ENCODE results near the gene SDR39U1.
A peak's percentile ranks its signal among the peaks of the same experiment; 100 is the strongest.

SDR39U1 gene

DNA sequence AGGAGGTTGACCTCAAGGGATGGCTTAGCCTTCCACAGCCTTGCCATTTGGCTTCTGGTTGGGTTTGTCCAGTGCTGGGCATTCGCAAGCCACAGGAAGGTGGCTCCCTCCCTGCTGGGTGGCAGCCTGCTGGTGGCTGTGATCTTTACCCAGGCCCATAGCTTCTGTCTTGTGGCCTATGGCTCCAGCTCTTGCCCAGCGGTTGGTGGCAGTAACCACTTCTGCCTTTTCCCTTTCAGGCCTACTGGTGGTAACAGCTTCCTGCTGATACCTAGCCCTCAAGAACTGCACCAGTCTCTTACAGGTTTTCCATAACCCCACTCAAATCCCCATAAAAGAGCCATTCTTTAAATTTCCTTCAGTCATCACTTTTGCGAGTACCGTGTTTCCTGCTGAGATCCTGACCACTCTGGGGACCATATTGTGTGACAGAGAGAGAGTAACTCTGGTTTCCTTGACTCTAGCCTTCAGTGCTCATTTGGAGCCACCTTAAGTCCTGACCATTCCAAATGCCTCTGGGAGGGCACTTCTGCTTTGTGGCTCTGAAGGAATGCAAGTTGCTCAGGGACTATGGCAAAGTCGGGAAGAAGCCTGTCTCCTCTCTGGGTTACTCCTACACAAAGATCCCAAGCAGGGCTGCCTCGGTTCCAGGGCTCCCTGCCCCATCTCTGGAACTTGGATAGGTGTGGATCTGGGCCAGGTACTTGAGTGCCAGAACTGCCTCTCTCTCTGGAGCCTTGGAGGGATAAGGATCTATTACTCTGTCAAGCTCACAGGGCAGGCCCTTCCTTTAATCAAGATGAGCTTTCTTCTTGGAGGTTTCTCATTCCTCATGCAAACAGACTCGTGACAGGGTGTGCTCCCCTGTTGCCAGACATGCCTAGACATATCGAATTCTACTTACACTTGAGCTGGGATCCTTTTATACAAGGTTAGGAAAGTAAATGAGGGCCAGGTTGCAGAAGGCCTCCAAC lies 46.7 kb downstream of the SDR39U1 start:
- in situ Hi-C loops (cut with HindIII; ENCODE audit: low sequenced_read_pairs), result no loop called here
- no peak overlapping the region for H3K4me3 ChIP-seq (ENCODE audit: low read depth, low read length)
- TF ChIP-seq CTCF (IDR thresholded peaks at IDR 0.05; ENCODE audit: low read depth, low read length), result no peak
- DNase-seq (ENCODE audit: low read depth, low spot score), result no peak

DNA sequence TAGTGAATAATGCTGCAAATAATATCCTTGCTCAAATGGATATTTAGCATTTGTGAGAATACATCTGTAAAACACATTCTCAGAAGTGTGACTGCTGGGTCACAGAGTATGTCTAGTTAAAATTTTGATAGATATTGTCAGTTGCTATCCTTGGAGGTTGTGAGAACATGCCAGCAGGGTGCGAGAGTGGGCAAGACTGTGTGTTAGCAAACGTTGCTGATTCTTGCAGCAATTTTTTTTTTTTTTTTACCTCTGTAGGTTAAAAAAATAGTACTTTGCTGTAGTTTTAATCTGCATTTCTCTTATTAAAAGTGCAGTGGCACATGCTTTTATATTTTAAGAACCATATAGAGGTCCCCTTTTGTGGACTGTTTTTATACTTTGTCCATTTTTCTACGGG lies 48.3 kb downstream of the SDR39U1 start:
- DNase-seq (ENCODE audit: low read depth, low spot score), result no peak
- in situ Hi-C loops (cut with HindIII; ENCODE audit: low sequenced_read_pairs), result no loop called here
- TF ChIP-seq CTCF (IDR thresholded peaks at IDR 0.05; ENCODE audit: low read depth, low read length), result no peak
- H3K4me3 ChIP-seq (ENCODE audit: low read depth, low read length), result no peak overlapping the region

- peak; percentile 65 for DNase-seq (ENCODE audit: low read depth, low spot score)
- TF ChIP-seq CTCF (IDR thresholded peaks at IDR 0.05; ENCODE audit: low read depth, low read length), result peak; percentile 33
- H3K4me3 ChIP-seq (ENCODE audit: low read depth, low read length), result no peak overlapping the region
- in situ Hi-C loops (cut with HindIII; ENCODE audit: low sequenced_read_pairs), result no loop called here
Observed at GRCh38 chr14:24392325-24393091, 50.1 kb downstream of the SDR39U1 start.

DNA sequence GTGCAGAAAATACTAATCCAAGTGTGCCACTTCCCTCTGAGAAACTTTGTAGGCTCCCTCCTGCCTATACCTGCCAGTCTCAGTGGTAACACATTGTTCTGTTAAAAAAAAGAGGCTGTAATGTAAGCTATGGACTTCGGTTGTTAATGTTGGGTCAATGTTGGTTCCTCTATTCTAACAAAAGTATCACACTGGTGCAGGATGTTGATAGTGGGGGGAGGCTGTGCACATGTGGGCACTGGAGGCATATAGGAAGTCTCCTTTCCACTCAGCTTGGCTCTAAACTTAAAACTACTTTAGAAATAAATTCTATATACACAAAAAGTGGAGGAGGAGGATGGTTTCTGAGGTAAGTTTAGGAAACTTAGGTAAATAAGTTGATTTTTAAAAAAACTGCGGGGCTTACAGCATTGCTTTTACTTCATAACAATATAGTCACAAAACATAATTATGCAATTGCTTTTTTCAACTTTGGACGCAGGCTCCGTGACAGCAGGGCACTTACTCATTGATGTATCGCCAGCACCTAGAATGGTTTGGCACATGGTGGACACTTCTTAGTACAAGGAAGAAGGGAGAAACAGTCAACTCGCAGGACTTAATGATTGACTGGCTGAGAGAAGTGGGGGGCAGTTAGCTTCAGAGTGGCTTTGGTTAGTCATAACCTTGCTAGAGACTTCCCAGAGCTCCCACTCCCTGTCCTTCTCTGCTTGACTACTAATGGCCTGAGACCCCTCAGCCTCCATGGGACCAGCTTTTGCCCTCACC lies 51.7 kb downstream of the SDR39U1 start:
- no peak for TF ChIP-seq CTCF (IDR thresholded peaks at IDR 0.05; ENCODE audit: low read depth, low read length)
- in situ Hi-C loops (cut with HindIII; ENCODE audit: low sequenced_read_pairs), result no loop called here
- no peak overlapping the region for H3K4me3 ChIP-seq (ENCODE audit: low read depth, low read length)
- no peak for DNase-seq (ENCODE audit: low read depth, low spot score)

Measured in astrocyte of the spinal cord (primary cell).